Fibroblast of skin of scalp (primary cell): ENCODE measurements around the gene H6PD.

Source experiments
- DNase-seq: peaks from one replicate; pipeline ENCODE4 v3.0.0-alpha.2; 2013

H6PD gene

GRCh38 chr1:9257851-9258250, 23.3 kb downstream of the H6PD start:
- no peak for DNase-seq

GRCh38 chr1:9258629-9259028, 24.1 kb downstream of the H6PD start:
- DNase-seq: no peak

GRCh38 chr1:9260059-9260766, 25.6 kb downstream of the H6PD start:
- no peak for DNase-seq

GRCh38 chr1:9261496-9261895, 26.9 kb downstream of the H6PD start:
- DNase-seq: no peak

GRCh38 chr1:9262096-9262986, 27.8 kb downstream of the H6PD start:
- DNase-seq: no peak

GRCh38 chr1:9263276-9263855, 28.8 kb downstream of the H6PD start:
- no peak for DNase-seq

GRCh38 chr1:9263984-9264872, 29.7 kb downstream of the H6PD start:
- DNase-seq: no peak

- DNase-seq: no peak
Measured at GRCh38 chr1:9265037-9265436, 30.5 kb downstream of the H6PD start.

- DNase-seq: no peak
Measured at GRCh38 chr1:9265968-9266367, 31.4 kb downstream of the H6PD start.

- no peak for DNase-seq
Measured at GRCh38 chr1:9267352-9267686, 32.7 kb downstream of the H6PD start.

GRCh38 chr1:9267827-9268581, 33.4 kb downstream of the H6PD start:
- no peak for DNase-seq

GRCh38 chr1:9269078-9269501, 34.5 kb downstream of the H6PD start:
- DNase-seq: no peak

- DNase-seq: no peak
Measured at GRCh38 chr1:9269721-9270120, 35.1 kb downstream of the H6PD start.

- DNase-seq: no peak
Measured at GRCh38 chr1:9270290-9270883, 35.8 kb downstream of the H6PD start.

- DNase-seq: peak; percentile 62
Measured at GRCh38 chr1:9271283-9271682, 36.7 kb downstream of the H6PD start.

- DNase-seq: no peak
Measured at GRCh38 chr1:9271861-9272595, 37.5 kb downstream of the H6PD start.

GRCh38 chr1:9273177-9273576, 38.6 kb downstream of the H6PD start:
- no peak for DNase-seq

GRCh38 chr1:9275161-9275560, 40.6 kb downstream of the H6PD start:
- DNase-seq: no peak

- peak; percentile 84 for DNase-seq
Measured at GRCh38 chr1:9275567-9276034, 41.0 kb downstream of the H6PD start.

- no peak for DNase-seq
Measured at GRCh38 chr1:9278116-9278515, 43.5 kb downstream of the H6PD start.
